NCI-H1694 (cell line): ENCODE results near the gene ANKHD1.
"Not testable (repeated sequence)": the region's sequence is repeated elsewhere in the genome, so short reads cannot be mapped to it uniquely, and the experiment has no call there.

Experiments used
- DNase-seq: peaks from one replicate; lab custom pipeline; 2025; lab: John Stamatoyannopoulos, UW

The ANKHD1 gene

DNA sequence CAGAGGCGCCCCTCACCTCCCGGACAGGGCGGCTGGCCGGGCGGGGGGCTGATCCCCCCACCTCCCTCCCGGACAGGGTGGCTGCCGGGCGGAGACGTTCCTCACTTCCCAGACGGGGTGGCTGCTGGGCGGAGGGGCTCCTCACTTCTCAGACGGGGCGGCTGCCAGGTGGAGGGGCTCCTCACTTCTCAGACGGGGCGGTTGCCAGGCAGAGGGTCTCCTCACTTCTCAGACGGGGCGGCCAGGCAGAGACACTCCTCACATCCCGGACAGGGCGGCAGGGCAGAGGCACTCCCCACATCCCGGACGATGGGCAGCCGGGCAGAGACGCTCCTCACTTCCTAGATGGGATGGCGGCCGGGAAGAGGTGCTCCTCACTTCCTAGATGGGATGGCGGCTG is 26.1 kb downstream of the ANKHD1 start:
- DNase-seq: not testable (repeated sequence)

DNA sequence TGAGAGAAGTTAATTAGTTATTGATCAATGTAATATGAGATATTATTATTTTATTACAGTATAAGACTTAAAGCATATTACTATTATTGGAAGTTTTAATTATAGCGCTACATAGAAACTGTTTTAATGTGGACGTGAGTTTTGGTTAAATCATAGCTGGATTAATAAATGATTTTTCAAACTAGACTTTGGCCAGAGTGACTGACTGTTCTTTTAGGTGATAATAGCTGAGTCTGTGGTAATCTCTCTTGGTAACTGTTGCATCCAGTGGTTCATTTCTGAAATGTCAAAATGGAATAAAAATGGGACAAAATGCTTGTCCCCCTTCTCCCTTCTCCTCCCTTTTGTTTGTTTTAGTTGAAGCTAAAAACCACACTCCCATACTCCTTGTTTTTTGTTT is 28.1 kb downstream of the ANKHD1 start:
- no peak for DNase-seq

DNA sequence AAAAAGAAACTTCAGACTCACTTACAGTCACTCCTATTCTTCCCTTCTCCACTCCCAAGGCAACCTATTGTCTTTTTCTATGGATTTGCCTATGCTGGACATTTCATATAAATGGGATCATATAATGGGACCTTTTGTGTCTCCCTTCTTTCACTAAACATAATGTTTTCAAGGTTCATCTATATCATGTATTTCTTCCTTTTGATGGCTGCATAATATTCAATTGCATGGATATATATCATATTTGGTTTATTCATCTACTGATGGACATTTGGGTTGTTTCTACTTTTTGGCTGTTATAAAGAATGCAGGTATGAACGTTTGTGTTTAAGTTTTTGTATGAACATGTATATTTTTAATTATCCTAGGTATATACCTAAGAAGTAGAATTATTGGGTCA is 30.6 kb downstream of the ANKHD1 start:
- DNase-seq: no peak

DNA sequence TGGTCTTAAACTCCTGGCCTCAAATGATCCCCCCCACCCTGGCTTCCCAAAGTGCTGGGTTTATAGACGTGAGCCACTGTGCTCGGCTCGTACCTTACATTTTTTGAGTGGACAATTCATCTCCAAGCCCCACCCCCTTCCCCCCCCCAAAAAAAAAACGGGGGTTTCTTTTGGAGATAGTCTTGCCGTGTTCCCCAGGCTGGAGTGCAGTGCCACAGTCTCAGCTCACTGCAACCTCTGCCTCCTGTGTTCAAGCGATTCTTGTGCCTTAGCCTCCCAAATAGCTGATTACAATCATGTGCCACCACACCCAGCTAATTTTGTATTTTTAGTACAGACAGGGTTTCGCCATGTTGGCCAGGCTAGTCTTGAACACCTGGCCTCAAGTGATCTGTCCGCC is 31.3 kb downstream of the ANKHD1 start:
- DNase-seq: no peak

DNA sequence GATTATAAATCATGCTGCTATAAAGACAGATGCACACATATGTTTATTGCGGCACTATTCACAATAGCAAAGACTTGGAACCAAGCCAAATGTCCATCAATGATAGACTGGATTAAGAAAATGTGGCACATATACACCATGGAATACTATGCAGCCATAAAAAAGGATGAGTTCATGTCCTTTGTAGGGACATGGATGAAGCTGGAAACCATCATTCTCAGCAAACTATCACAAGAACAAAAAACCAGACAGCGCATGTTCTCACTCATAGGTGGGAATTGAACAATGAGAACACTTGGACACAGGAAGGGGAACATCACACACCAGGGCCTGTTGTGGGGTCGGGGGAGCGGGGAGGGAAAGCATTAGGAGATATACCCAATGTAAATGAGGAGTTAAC is 55.7 kb downstream of the ANKHD1 start:
- not testable (repeated sequence) for DNase-seq

- no peak for DNase-seq
Measured at GRCh38 chr5:140466981-140467742, 65.5 kb downstream of the ANKHD1 start.

DNA sequence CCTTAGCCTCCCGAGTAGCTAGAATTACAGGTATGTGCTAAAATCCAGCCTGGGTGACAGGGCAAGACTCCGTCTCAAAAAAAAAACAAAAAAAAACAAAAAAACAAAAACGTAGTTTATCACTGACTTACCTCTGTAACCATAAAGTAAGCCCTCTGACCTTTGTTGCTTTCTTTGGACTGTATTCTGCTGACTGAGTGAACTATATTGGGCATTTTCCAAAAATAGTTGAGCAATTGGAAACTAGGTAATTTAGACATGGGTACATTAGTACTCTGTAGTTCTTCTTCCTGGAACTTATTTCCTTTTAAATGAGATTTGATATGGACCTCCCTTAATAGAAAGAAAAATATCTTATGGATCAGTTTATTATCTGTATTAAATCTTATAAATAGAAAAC is 66.6 kb downstream of the ANKHD1 start:
- no peak for DNase-seq

- DNase-seq: no peak
Measured at GRCh38 chr5:140469259-140469658, 67.6 kb downstream of the ANKHD1 start.

DNA sequence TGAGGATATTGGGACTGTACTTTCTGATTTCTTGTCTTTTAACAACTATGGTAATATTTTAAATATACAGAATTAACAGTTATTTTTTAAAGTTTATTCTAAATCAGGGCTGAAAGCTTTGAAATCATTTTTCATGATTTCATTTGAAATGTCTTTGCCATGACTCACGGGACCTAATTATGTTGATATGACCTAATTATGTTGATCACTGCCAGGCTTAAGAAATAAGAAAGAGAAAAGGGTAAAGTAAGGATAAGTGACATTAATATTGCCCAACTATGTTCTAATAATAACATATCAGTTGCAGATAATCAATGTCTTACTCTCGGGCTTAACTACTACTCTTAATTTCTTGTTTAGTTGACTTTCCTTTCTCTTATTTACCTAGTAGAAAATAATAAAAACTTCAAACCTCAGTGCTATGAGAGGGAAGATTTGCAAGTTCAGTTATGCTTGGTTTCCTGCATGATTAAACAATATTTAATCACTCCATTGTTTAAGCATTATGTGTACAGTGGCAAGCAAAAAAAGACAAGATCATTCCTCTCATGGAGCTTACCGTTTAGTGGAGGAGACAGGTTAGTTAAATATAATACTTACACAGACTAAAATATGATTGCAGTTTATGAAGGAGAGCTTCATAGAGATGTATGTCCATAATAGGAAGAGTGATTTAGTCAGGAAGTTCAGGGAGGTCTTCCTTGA is 78.8 kb downstream of the ANKHD1 start:
- no peak for DNase-seq

DNA sequence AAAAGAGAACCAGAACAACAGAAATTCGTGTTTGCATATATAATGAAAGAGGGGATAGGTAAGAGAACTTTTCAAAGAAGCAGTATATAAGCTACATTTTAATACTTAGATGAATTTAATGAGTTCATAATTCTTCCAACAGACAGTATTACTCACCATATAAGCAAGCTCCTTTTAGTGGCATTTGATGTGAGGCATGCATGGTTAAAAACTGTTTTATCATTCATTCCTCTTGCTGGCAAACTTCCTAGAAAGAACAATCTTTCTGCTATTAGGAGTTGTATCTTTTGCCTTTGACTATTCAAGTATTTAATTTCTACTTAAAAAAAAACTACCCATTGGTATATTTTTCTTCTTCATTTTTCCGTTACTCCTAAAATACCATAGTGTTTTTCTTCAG is 80.1 kb downstream of the ANKHD1 start:
- DNase-seq: no peak

DNA sequence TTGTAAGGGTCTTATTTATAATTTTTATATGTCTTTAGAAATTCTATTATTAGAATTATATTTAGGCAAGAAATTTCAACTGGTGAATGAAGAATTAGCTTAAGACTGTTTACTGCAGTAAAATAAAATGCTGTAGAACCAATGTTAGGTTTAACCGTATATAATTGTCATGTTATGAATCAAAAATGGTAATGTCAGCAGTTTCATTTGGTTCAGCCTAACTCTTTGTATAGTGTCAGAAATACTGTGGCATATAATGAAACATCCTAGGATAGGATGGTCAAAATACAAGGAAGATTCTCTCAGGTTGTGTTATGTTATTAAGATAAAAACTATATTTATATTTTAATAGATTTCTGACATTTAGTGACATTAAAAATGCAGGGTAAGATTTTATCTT is 81.4 kb downstream of the ANKHD1 start:
- DNase-seq: no peak

DNA sequence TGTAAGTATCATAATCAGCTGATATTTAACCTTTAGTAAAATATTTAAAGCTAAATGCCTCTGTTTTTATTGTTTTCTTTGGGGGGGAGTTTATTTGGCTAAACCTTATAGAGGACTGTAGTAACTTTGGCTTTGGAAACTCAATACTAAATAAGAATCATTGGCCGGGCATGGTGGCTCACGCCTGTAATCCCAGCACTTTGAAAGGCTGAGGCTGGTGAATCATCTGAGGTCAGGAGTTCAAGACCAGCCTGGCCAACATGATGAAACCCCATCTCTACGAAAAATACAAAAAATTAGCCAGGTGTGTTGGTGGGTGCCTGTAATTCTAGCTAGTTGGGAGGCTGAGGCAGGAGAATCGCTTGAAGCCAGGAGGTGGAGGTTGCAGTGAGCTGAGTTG is 86.5 kb downstream of the ANKHD1 start:
- DNase-seq: not testable (repeated sequence)

DNA sequence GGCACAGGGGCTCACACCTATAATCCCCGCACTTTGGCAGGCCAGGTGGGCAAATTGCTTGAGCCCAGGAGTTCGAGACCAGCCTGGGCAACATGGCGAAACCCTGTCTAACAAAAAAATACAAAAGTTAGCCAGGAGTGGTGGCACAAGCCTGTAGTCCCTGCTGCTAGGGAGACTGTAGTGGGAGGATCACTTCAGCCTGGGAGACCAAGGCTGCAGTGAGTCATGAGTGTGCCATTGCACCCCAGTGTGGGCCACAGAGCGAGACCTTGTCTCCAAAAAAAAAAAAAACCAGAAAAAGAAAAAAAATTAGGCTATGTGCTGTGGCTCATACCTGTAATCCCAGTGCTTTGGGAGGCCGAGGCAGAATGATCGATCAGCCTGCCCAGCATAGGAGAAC is 87.3 kb downstream of the ANKHD1 start:
- DNase-seq: no peak

GRCh38 chr5:140497897-140498296 is 96.3 kb downstream of the ANKHD1 start:
- DNase-seq: no peak

DNA sequence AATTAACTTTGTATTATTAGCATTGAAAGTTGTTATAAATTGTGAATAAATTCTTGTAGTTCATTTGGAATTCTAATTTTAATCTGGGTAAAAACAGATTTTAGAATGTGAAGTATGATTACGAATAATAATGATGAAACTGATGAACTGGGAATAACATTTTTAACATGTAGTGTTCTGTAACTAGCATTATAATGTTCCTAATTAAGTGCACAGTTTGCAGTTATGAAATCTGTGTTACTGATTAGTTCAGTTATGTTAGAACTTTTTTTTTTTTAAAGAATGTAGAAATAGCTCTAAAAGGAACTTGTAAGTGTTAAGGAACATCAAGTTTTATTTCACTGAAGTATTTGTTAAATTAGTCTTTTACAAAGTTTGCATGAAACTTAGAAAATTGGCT is 97.0 kb downstream of the ANKHD1 start:
- DNase-seq: no peak

DNA sequence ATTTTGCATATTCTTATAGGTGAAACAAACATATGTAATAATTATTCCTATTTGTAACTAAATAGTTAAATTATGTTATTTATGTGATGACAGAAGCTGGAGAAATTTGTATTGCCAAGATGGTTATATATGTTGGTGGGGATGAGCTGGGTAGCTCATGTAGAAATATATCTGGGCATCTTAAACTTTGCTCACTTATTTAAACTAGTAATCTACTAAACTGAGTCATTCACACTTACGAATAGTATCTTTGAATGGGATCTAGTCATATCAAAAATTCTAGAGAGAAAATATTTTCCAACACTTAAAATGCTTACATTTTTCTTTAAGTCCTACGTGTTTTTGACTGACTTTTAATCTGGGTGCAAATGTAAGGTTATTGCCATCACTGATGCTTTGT is 101.2 kb downstream of the ANKHD1 start:
- DNase-seq: no peak

- no peak for DNase-seq
Measured at GRCh38 chr5:140509898-140510297, 108.3 kb downstream of the ANKHD1 start.

DNA sequence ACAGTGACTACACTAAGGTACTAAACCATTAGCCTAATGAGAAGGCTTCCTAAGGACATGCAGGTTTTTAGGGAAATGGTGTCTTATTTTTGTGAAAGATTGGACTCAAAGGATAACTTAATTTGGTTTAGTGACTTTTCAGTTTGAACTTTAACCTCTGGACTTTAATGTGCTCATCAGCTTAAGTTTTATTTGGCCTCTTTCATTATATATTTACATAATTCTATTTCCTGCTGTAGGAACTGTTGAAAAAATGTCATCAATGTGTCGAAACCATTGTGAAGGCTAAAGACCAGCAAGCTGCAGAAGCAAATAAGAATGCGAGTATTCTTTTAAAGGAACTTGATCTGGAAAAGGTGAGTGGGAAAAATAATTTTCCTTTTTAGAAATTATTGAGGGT is 111.5 kb downstream of the ANKHD1 start:
- DNase-seq: no peak

- DNase-seq: no peak
Measured at GRCh38 chr5:140524003-140524402, 122.4 kb downstream of the ANKHD1 start.

DNA sequence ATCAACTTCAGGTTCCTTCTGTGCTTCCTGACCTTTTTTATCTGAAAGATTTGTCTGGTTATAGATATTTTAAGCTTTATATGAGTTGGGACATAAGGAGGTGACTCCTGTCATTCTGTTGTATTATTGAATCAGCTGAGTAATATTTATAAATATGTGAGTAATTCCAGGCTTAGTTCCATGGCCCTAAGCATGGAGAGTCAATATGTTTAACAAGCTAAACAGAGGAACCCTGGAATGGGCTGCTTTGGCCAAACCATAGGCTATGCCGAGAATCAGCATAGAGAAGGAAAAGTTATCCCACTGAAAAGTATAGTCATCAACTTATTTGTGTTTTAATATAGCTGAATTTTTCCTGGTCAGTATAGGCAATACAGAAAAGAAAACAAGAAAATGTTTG is 138.6 kb downstream of the ANKHD1 start:
- no peak for DNase-seq

- no peak for DNase-seq
Measured at GRCh38 chr5:140542972-140543371, 141.3 kb downstream of the ANKHD1 start.

- no peak for DNase-seq
Measured at GRCh38 chr5:140544986-140545385, 143.4 kb downstream of the ANKHD1 start.

GRCh38 chr5:140545606-140546005 is 144.0 kb downstream of the ANKHD1 start:
- no peak for DNase-seq
